K562 (cell line): Measurements from ENCODE around the gene DNAAF9. TPM values are rescaled to one million over a fixed set of nuclear protein-coding genes. Genes with fewer than 3 reads are reported as not detected.

Source experiments
- ATAC-seq: fragments of 200-7000 bp; cut with Tn5 transposase; 3 replicates; pipeline ENCODE4 v1.9.1; 2020; ENCODE audit warnings: moderate library complexity
- BruUV-seq: library from RNA; stranded (reverse); fragments of 400-500 nt; replicated peaks from 2 replicates; lab custom pipeline; 2021; lab: Mats Ljungman, UMichigan
- CTCF ChIA-PET: fragments of 300-600 bp; formaldehyde crosslinking; extraction: SDS; loops from one replicate; lab custom pipeline; 2021; ENCODE audit warnings: low intra/inter-chr PET ratio; lab: Yijun Ruan, JAX
- POLR2A ChIA-PET: fragments of 300-600, 350-650 bp; sonication (Branson Sonifier 250); formaldehyde crosslinking; extraction: SDS; loops from one replicate; lab custom pipeline; 2021; ENCODE audit warnings: antibody characterized with exemption, inconsistent platforms; lab: Yijun Ruan, JAX
- DNase-seq, 4 experiments: peaks; one replicate each; pipeline versions ENCODE4 v3.0.0 to v3.0.0-alpha.2; 2011 to 2018; ENCODE audit warnings: low spot score in 3 of 4, mixed read lengths in 3 of 4; ENCODE audit errors: extremely low read depth in 1 of 4
- FAIRE-seq: peaks from 2 replicates; lab custom pipeline; 2011; peaks lifted over from hg19 to GRCh38; lab: Jason Lieb, UNC
- H2AFZ ChIP-seq: 2 replicates; pipeline ENCODE4 v1.6.0; 2011; ENCODE audit warnings: low read depth, low read length, control low read depth, inconsistent platforms
- H3K27ac ChIP-seq: fragments of 200-600 bp; 3 replicates; pipeline ENCODE4 v1.8.0; 2011; ENCODE audit warnings: low read depth, mild to moderate bottlenecking, control low read depth, inconsistent platforms, low read length, moderate library complexity, mixed read lengths; ENCODE audit errors: extremely low read depth
- H3K27me3 ChIP-seq, 2 experiments: fragments of 300-600 bp in 1 of 2; 2 replicates in 1 of 2; 3 replicates in 1 of 2; pipeline versions ENCODE4 v1.6.0 to v1.8.0; 2011; ENCODE audit warnings: inconsistent platforms in 2 of 2, low read length in 2 of 2, mild to moderate bottlenecking in 1 of 2, mixed read lengths in 1 of 2, moderate library complexity in 1 of 2; ENCODE audit not compliant: control insufficient read depth in 2 of 2, insufficient read depth in 2 of 2
- H3K36me3 ChIP-seq: fragments of 300-600 bp; 3 replicates; pipeline ENCODE4 v1.8.0; 2011; ENCODE audit warnings: mild to moderate bottlenecking, low read length, inconsistent platforms; ENCODE audit not compliant: control insufficient read depth, insufficient read depth
- H3K4me1 ChIP-seq, 2 experiments: fragments of 200-600 bp in 1 of 2; replicated peaks in 1 of 2; 2 replicates in 1 of 2; 3 replicates in 1 of 2; pipeline versions ENCODE4 v1.5.1 to v1.8.0; 2011; ENCODE audit warnings: inconsistent platforms in 2 of 2, low read length in 2 of 2, mild to moderate bottlenecking in 1 of 2, mixed read lengths in 1 of 2, moderate library complexity in 1 of 2; ENCODE audit not compliant: control insufficient read depth in 2 of 2, insufficient read depth in 2 of 2
- H3K4me2 ChIP-seq: 2 replicates; pipeline ENCODE4 v1.6.1; 2011; ENCODE audit warnings: low read length, control low read depth, inconsistent platforms, mixed read lengths; ENCODE audit not compliant: insufficient read depth
- H3K4me3 ChIP-seq: fragments of 200-600 bp; sonication (generic), shearing (Covaris generic); 2 replicates; pipeline ENCODE4 v1.5.1; 2016; ENCODE audit warnings: control low read depth, inconsistent platforms
- H3K79me2 ChIP-seq: fragments of 200-600 bp; 3 replicates; pipeline ENCODE4 v1.8.0; 2011; ENCODE audit warnings: low read length, inconsistent platforms; ENCODE audit not compliant: control insufficient read depth, insufficient read depth
- H3K9ac ChIP-seq, 2 experiments: 2 replicates each; pipeline versions ENCODE4 v1.6.0 to v1.6.1; 2011; ENCODE audit warnings: low read depth in 2 of 2, low read length in 2 of 2, control low read depth in 1 of 2, inconsistent platforms in 1 of 2, mild to moderate bottlenecking in 1 of 2, mixed read lengths in 1 of 2; ENCODE audit not compliant: insufficient read depth in 1 of 2
- H3K9me1 ChIP-seq: one replicate; pipeline ENCODE4 v1.6.0; 2011; ENCODE audit warnings: inconsistent platforms, mild to moderate bottlenecking, low read length, moderate library complexity; ENCODE audit not compliant: control insufficient read depth, insufficient read depth
- H3K9me3 ChIP-seq: replicated peaks from 2 replicates; pipeline ENCODE4 v1.5.1; 2011; ENCODE audit warnings: low read depth, low read length, inconsistent platforms; ENCODE audit not compliant: control insufficient read depth, insufficient read depth
- H4K20me1 ChIP-seq: replicated peaks from 2 replicates; pipeline ENCODE4 v1.6.1; 2011; ENCODE audit warnings: low read length, inconsistent platforms, mixed read lengths; ENCODE audit not compliant: control insufficient read depth, insufficient read depth
- CBFA2T2 ChIP-seq: fragments of 450-650 bp; conservative IDR thresholded peaks from 2 replicates; pipeline ENCODE4 v1.6.1; 2017; ENCODE audit warnings: mild to moderate bottlenecking
- NONO ChIP-seq, 2 experiments: fragments of 200-400 bp in 1 of 2; fragments of 450-650 bp in 1 of 2; formaldehyde crosslinking in 1 of 2; IDR thresholded peaks; 2 replicates each; pipeline ENCODE4 v1.6.1; 2017; ENCODE audit warnings: low read depth in 2 of 2, mild to moderate bottlenecking in 2 of 2, moderate library complexity in 2 of 2, low read length in 1 of 2
- TSHZ1 ChIP-seq: fragments of 250-450 bp; sonication (Bioruptor Pico); IDR thresholded peaks from 2 replicates; pipeline ENCODE4 v1.4.0; 2020; ENCODE audit warnings: mild to moderate bottlenecking, moderate library complexity
- ZNF24 ChIP-seq: fragments of 450-650 bp; IDR thresholded peaks from 2 replicates; pipeline ENCODE4 v1.6.1; 2016
- WGBS: fragments of 100-300 bp; shearing (Covaris generic); methylation state at CpG from one replicate; pipeline ENCODE4 v1.1.6; 2016; ENCODE audit warnings: low coverage, mixed read lengths; ENCODE audit not compliant: insufficient coverage; ENCODE audit errors: missing lambda C conversion rate; 5-methylcytosine and 5-hydroxymethylcytosine counted together
- in situ Hi-C: fragments of 300-500 bp; cut with MboI; formaldehyde crosslinking; loops from 4 replicates; pipeline ENCODE4 v1.15.0; 2018; ENCODE audit warnings: inconsistent platforms, mixed read lengths
- intact Hi-C: fragments of 100-400 bp; cut with micrococcal nuclease; formaldehyde crosslinking; loops from 2 replicates; pipeline ENCODE4 v1.14.2; 2022
- polyA plus RNA-seq, 8 experiments: library from polyadenylated mRNA; depleted of rRNA in 4 of 8; stranded (reverse) in 5 of 8; unstranded in 3 of 8; fragments of >200 nt; fragmentation: Nextera tagmentation in 2 of 8; fragmentation: Illumina TruSeq in 1 of 8; extraction: Ambion mirVana in 2 of 8; extraction: Trizol in 1 of 8; gene quantifications; 2 replicates each; pipeline versions ENCODE4 v1.2.1 to v1.2.3, GENCODE V29; 2011 to 2014; ENCODE audit warnings: inconsistent platforms in 1 of 8, missing spikeins in 1 of 8
- total RNA-seq, 7 experiments: library from RNA; depleted of rRNA in 6 of 7; stranded (reverse); fragments of >200 nt in 6 of 7; fragmentation: Illumina TruSeq in 2 of 7; extraction: Trizol in 2 of 7; gene quantifications; 2 replicates each; pipeline versions ENCODE4 v1.2.1 to v1.2.3, GENCODE V29; 2011 to 2021; ENCODE audit warnings: low replicate concordance in 1 of 7
- TF ChIP-seq, protein P1 (sequence below): fragments of 450-650 bp; IDR thresholded peaks from 2 replicates; pipeline ENCODE4 v1.6.1; 2016; ENCODE audit warnings: borderline replicate concordance

Gene DNAAF9
- total and polyA plus RNA-seq, 9 of the 15 experiments (the other 6 are each of a cell fraction or from before 2014, with no cell fraction given), result 0.42 to 2.9 (median 1.9) TPM

- no peak overlapping the region for H3K9ac ChIP-seq
- no peak overlapping the region for H3K27ac ChIP-seq
- no peaks in the 10 kb centered on the region for H3K27me3 ChIP-seq
- H3K79me2 ChIP-seq, result no peaks in the 10 kb centered on the region
- FAIRE-seq, result no peak
- no peak for ATAC-seq
- H3K4me2 ChIP-seq, result no peak overlapping the region
- H3K9me3 ChIP-seq, result no peaks in the 10 kb centered on the region
- H3K9me1 ChIP-seq, result no peaks in the 10 kb centered on the region
- no TSS peak for BruUV-seq
- peaks cover 20% of the 10 kb centered on the region; the same call in 2 of the 3 replicates for H3K36me3 ChIP-seq
- H3K4me1 ChIP-seq, result no peaks in the 10 kb centered on the region
- H4K20me1 ChIP-seq, result no peaks in the 10 kb centered on the region
- 49% methylated on average over 2 of the region's 2 CpGs for WGBS
- no peak for DNase-seq
- no peak overlapping the region for H2AFZ ChIP-seq
- no peak overlapping the region for H3K4me3 ChIP-seq
- in situ Hi-C loops, result no loop called here
- POLR2A ChIA-PET, result interaction anchor here (0.5 to 0.6 kb wide), 2 partner anchors 12 to 92 kb away, joined by 3 read pairs; no protein-coding TSS in a partner anchor
- no peak for TF ChIP-seq TSHZ1 (CRISPR knock-in tag)
- TF ChIP-seq NONO (IDR thresholded peaks at IDR 0.05; ENCODE audit: low read depth in 2 of 2, low read length in 1 of 2), result no peak
- TF ChIP-seq ZNF24, result no peak
- TF ChIP-seq, protein P1, sequence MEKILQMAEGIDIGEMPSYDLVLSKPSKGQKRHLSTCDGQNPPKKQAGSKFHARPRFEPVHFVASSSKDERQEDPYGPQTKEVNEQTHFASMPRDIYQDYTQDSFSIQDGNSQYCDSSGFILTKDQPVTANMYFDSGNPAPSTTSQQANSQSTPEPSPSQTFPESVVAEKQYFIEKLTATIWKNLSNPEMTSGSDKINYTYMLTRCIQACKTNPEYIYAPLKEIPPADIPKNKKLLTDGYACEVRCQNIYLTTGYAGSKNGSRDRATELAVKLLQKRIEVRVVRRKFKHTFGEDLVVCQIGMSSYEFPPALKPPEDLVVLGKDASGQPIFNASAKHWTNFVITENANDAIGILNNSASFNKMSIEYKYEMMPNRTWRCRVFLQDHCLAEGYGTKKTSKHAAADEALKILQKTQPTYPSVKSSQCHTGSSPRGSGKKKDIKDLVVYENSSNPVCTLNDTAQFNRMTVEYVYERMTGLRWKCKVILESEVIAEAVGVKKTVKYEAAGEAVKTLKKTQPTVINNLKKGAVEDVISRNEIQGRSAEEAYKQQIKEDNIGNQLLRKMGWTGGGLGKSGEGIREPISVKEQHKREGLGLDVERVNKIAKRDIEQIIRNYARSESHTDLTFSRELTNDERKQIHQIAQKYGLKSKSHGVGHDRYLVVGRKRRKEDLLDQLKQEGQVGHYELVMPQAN, result no peak
- no peak for TF ChIP-seq CBFA2T2
- TF ChIP-seq, all 486 proteins: peak for 0
- CTCF ChIA-PET, result no interaction called here
- intact Hi-C loops, result no loop called here
Observed at GRCh38 chr20:3378138-3378537, 29.3 kb downstream of the DNAAF9 start.
